HG03066 (cell line): ENCODE data around the gene KLHL10.

Experiments used
- ATAC-seq: cut with Tn5 transposase; IDR thresholded peaks from one replicate; pipeline ENCODE4 v1.9.1; 2021; ENCODE audit warnings: low read depth; ENCODE audit not compliant: unreplicated experiment

The KLHL10 gene

DNA sequence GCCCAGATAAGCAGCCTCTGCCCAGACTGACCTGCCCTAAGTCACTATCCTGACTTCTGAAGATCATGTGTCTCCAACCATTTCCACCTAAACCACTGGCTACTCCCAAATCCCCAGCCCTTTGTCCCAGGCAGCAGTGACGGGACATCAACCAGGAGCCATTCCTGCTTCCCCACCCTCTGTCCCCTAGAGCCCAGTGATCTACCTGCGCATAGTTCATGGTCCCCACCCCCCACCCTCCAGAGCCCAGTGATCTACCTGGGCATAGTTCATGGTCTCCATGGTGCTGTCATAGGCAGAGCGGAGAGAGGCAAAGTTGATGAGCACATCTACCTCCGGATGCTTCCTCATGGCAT lies 54.4 kb downstream of the KLHL10 start:
- no peak for ATAC-seq

DNA sequence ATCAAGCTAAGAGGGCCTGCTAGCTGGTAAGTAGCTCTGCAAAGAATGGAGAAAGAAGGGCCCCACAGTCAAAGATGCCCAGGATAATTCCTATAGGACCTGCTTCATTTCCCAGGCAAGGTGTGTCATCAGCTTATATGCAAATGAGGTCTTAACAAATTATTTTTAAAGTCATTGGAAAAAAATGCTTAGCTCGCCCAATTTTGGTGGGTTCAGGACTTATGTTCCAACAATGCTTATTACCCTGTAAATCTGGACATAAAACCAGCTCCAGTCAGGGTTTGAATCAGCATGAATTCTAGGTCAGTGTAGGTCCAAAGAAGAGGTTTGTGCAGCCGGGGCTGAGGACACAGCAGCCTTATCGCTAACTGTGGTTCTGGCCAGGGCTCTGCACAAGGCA lies 55.8 kb downstream of the KLHL10 start:
- no peak for ATAC-seq

DNA sequence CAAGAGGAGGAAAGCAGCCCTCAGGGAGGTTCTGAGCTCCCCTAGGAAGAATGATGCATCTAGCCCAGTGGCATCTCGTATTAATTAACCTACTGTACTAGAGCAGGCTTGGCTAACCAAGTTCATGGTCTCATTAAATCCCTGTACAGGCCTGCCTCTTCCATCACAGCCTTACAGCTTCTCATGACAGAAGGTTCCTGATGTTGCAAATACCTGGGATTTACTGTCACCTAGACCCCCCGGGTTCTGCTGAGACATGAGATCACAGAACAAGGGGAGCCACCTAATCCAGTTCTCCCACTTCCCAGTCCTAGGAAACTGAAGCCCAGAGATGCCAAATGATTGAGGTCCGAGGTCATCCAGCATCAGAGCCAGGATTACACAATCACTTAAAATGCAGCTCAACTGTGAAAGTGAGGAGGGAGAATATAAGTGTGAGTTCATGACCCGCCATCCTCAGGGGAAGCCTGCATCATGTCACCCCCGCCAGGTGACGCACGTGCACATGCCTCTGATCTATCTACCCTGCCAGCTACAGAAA lies 57.2 kb downstream of the KLHL10 start:
- ATAC-seq: no peak

DNA sequence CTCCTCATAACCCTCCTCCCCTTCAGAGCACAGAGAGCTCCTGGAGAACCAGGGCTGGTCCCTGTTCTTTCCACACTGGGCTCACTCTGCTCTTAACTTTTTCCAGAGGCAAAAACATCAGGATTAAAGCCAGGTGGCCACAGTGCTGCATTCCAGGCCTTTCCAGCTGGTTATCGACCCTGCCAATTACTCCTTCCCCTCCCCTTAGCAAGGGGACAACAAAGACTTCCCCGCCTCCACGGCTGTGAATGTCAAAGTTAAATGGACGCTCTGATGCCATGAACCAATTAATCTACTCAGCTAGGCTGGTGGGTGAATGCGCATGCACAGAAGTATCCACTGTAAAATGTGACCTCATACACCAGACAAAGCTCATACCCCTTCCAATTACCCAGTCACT lies 58.0 kb downstream of the KLHL10 start:
- ATAC-seq: no peak

DNA sequence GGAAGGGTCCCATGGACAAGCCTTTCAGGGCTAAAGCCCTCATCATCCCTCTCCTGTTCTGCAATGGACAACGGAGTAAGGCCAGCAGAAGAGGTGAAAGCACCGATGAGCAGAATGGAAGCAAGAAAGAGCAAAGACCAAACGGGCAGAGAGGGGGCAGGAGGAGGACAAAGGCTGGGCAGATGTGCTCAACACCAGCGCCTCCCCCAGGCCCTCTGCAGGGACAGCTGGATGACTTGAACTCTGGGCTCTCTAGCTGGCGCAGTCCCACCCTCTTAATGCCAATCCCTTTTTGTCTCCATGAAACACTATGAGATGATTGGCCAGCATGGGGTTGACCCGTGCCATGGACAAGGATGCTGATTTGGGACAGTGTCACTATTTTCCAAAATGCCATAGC lies 59.1 kb downstream of the KLHL10 start:
- ATAC-seq: no peak
